Activated CD8-positive, alpha-beta memory T cell treated with anti-CD3 and anti-CD28 coated beads, Interleukin-2, amount 50 U/mL, for 4 hours (primary cell): Measurements from ENCODE around the gene BMP7.

ENCODE experiments used
- DNase-seq: peaks from one replicate; pipeline ENCODE4 v3.0.0-alpha.2; 2020

Gene BMP7

DNA sequence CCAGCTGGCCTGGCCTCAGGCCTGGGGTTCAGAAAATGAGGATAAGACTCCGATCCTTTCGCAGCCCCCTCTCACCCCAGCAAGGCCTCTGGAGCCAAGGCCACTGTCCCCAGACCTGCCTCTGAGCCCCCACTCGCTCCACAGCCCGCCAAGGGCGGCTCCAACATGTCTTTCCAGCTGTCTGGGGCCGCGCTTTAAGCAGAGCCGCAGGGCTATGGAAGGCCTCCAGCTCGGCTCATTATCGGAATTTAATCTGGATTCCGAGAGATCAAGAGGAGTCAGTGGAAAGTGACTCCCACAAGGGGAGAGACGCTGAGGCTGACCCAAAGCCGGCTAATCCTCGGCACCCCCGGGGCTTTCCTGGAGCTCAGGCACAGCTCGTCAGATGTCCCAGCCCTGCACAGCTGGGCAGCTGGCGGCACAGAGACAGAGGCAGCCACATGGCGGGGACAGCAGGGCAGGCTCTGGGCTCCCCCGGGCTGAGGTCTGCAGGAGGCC, 41.8 kb downstream of the BMP7 start:
- DNase-seq: no peak

DNA sequence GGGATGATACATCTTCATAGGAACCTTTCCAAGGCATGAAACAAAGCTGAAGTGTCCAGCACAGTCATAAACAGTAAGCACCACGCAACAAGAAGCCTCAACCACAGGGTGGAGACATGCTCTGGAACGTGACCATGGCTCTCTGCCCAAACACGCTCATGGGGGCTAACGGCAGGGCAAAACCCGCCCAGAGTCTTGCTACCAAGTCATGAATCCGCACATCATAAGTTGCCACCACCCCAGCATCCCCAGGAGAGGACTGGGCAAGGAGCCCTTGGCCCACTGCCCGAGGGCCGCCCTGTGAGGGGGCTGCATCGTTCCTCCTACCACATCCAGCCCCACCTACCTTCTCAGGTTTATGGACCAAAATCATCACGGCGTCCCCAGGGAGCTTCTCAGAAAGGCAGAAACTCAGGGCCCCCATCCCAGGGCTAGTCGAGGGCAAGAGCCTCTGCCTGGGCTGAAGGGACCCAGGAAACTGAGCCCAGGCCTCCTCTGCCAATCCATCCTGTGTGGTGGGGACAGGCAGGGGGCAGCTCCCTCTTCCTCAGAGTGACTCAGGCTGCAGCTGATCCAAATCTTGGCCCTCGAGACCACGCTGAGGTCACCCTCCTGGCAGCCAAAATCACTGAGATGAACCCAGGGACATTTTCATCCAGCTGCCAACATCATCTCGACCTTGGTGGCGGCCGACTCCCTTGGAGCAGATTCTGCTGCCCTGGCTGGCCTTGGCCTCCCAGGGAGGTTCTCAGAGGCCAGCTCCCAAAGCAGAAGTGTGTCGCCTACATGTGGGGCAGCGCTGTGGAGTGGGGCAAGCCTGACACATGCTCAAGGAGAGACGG, 42.6 kb downstream of the BMP7 start:
- no peak for DNase-seq

- no peak for DNase-seq
Observed at GRCh38 chr20:57222631-57222950, 43.9 kb downstream of the BMP7 start.

- no peak for DNase-seq
Observed at GRCh38 chr20:57221916-57222630, 44.4 kb downstream of the BMP7 start.

- no peak for DNase-seq
Observed at GRCh38 chr20:57220337-57221145, 45.9 kb downstream of the BMP7 start.

DNA sequence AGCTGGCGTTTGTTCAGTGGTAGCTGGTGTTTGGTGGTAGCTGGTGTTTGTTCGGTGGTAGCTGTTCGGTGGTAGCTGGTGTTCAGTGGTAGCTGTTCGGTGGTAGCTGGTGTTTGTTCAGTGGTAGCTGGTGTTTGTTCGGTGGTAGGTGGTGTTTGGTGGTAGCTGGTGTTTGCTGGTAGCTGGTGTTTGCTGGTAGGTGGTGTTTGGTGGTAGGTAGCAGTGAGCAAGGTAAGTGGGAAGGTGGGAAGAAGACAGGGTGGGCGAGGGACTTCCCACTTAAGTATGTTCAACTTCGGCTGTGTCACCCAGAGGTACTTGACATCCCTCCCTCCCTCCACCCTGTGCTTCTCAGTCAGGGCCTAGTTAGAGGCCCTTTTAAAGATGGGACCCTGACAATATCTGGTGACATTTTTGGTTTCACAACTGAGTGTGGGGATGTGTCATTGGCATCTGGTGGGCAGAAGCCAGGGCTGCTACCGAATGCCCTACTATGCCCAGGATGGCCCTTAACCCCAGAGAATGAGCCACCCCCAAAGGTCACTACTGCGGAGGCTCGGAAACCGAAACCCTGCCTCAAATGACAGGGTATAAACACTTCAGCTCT, 47.3 kb downstream of the BMP7 start:
- DNase-seq: no peak

- no peak for DNase-seq
Observed at GRCh38 chr20:57218489-57218888, 48.0 kb downstream of the BMP7 start.

GRCh38 chr20:57217802-57218201, 48.6 kb downstream of the BMP7 start:
- DNase-seq: no peak

GRCh38 chr20:57216669-57217068, 49.8 kb downstream of the BMP7 start:
- no peak for DNase-seq

- DNase-seq: no peak
Observed at GRCh38 chr20:57215826-57216471, 50.5 kb downstream of the BMP7 start.

DNA sequence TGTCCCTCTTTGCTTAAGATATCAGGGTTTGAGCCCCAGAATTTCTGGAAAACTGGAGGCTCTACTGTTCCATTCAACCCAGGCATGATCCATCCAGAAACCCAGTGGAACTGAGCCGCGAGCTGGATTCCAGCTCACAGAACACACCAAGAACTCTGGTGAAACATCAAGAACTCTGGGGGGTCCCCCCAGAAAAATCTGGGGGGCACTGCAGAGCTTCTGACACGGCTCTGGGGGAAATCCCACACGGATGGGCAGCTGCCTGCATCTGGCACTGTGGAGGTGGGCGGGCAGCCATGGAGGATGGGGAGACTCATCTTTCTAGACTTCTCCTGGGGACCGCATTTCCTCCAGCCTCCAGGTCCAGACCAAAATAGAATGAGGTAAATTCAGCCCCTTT, 51.0 kb downstream of the BMP7 start:
- no peak for DNase-seq

DNA sequence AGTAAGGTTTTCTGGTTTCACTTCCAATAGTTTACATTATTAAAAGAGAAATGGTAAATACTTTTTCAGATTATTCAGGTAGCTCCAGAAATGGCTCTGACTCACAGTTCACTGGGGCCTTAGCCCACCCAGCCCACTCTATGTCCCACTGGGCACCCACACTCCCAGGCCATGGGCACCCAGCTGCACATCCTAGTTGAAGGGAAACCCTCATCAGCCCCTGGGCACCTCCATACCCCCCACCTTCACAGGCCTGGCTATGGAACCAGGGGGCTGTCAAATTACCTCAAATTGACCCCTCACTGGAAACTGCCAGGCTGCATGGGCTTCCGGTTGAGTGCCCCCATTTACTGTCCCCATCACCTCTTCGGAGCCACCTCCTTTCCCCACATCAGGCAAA, 51.5 kb downstream of the BMP7 start:
- DNase-seq: no peak

DNA sequence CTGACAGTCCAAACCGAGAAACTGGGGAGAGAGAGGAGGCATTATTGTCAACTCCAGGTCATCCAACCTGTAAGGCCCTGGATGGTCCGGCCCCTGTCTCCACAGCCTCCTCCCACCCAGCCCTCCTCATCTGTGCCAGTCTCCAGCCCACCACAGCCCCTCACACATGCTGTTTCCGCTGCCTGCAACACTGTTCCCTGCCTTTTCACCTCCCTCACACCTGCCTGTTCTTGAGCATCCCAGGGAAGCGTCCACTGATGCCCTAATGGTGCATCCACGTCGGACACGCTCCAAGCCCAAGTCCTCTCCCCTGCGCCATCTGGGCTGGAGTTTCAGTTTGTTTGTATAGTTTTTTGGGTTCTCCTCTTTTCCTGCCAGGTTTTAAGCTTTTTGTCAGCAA, 52.0 kb downstream of the BMP7 start:
- DNase-seq: no peak

DNA sequence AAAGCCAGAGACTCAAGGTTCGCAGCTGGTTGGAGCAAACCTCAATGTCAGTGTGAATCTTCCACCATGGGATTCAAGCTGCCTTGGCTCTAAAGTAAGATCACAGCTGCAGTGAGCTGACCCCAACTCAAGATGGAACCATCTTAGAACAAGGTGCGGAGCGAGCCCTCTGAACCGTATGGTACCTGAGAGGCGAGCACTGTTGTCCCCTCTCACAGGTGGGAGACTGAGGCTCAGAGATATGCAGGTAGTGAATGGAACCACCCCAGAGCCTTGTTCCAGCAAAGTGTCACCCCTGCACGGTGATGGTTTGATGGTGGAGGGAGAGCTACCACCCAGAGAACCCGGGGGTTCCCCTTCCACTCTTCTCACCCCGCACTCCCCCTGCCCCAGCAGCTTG, 52.5 kb downstream of the BMP7 start:
- no peak for DNase-seq

- DNase-seq: no peak
Observed at GRCh38 chr20:57213291-57213690, 53.1 kb downstream of the BMP7 start.

GRCh38 chr20:57212534-57213276, 53.7 kb downstream of the BMP7 start:
- no peak for DNase-seq

DNA sequence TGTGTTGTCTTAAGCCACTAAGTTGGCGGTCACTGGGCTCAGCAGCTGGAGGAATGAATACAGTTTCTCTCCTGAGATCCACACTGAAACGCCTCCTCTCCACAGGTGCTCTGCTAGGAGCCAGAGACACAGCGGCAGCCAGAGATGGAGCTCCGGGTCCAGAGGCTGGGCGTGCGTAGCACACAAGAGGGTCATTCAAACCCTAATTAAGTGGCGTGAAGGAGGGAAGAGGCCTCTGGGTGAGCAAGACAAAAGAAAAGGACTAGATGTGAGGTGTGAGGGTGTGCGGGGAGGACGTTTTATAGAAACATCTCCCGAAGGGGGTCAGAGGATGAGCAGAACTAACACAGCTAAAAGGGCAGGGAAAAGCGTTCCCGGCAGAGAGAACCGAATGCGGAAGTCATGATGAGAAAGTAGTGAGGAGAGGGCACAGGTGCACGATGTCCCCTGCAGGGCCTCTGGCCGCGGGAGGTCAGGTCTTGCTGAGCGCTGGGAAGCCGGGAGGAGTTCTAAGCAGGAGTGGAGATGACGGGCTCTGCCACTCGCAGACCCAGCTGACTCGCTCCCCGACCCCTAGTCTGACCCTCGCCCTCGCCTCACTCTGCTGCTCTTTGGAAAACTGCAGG, 54.4 kb downstream of the BMP7 start:
- no peak for DNase-seq

- DNase-seq: no peak
Observed at GRCh38 chr20:57211406-57211805, 55.0 kb downstream of the BMP7 start.

- DNase-seq: no peak
Observed at GRCh38 chr20:57210911-57211280, 55.5 kb downstream of the BMP7 start.

DNA sequence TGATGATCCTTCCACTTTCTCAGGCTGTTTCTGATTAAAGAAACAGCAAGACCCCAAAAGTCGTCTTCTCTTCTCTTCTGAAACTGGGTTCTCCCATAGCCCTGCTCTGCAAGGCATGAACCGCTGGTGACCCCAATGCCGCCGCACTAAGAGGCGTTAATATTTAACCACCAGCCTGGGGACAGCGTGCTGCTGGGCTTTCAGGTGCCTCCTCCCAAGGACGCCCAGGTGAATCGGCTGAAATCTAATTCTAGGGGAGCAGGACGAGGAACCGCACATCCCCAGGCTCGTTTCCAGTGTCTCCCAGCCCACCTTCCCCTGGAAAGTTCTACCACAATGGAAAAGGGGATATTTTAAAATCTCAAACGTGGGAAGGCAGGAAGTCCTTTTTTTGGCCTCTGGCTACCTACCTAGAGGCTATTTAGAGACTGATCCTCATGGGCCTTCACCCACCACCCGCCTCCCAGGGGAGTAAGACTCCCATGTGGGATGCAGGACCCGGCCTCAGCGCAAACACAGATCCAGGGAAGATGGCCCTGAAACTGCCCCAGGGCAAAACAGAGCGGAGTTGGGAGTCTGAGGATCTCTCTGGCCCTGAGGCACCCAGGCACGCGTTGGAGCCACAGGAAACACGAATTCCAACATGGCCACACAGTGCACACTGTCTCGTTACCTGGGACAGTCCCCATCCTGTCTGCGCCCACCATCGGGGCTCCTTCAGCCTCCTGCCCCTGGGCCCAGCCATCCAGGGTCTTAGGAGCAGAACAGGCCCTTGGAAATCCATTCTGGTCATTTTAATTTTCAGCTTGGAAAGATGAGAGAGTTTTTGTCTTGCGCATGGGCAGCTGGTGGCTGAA, 56.2 kb downstream of the BMP7 start:
- no peak for DNase-seq
